ENCODE results near the gene PLXNA1. TPM values are rescaled to one million over a fixed set of nuclear protein-coding genes. Genes with fewer than 3 reads are reported as not detected.

PLXNA1 gene
- total RNA-seq, 1 experiment from 2014 or later = 12.1 TPM

DNA sequence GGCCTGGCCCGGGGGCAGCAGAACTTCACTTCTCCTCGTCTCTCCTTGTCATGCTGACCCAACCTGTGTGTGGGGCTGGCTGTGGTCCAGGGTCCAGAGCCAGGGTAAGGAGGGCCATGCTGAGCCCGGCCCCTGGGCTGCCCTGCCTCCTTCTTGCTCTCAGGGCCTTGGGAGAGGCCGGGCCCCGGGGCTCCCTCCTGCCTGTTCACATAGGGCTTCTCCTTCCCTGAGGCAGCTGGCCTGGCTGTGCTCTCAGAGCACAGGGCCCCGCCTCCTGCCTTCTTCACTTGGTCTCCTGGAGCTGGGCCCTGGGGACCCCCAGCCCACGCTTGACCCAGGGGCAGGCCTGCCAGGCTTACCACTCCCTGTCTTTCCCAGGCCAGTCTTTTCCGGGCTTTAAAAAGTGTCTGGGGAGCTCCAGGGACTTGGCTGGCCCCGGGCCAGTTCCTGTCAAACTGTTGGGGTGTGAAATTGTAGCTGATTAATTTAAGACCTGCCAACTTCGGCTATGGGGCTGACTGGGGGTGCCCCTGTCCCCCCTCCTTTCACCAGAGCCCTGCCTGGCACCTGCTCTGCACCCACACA is 11.8 kb downstream of the PLXNA1 start:
- in situ Hi-C loops (cut with HindIII; ENCODE audit: low pct_unique_long_range_greater_than_20kb, low sequenced_read_pairs) = no loop called here
- no peak for DNase-seq (ENCODE audit: low read depth)

DNA sequence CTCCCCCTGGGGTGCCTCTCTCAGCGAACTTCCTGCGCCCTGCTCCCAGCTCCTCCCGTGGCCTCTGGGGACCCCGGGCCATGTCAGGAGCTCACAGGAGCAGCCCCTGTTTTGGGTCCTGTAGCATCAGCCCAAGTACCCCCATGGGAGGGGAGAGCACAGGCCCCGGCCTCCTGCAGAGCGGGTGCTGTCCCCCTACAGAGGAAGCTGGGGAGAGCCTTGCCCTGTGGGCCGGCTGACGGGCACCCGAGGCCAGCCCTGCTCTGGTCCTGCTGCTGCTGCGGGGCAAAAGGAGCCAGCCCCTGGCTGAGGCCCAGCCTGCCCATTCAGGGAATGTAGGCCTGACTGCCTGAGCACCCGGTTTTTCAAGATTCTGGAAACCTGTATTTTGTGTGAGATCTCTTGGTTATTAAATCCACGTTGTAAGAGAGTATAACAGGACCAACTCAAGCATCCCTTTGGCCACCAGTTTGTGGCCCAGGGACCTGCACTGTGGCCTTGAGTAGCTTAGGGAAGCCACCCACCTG is 12.4 kb downstream of the PLXNA1 start:
- in situ Hi-C loops (cut with HindIII; ENCODE audit: low pct_unique_long_range_greater_than_20kb, low sequenced_read_pairs) = no loop called here
- no peak for DNase-seq (ENCODE audit: low read depth)

DNA sequence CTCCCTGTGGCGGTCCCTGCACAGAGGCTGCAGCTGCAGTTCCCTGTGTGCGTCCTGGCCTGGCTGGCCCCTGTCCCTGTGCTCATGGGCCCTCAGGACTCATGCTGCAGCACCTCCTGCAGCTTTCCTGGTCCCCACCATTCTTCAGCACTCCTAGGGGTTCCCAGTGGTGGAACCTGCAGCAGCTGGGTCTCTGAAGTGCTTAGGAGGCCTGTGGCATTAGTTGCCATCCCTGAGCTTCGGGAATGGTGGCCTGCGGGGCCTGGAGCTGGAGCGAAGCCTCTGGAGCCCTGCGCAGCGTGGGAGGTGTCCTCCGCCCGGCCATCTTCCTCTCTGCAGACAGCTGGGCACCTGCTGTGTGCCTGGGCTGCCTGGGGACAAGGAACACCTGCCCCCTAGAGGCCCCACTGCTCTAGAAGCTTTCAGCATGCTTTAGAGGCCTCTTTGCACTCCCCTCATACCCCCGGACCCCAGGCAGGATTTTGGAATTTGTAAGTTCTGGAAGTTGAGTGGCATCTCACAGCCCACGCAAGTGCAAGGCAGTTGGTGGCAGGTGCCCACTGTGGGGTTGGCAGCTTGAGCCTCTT is 13.1 kb downstream of the PLXNA1 start:
- DNase-seq (ENCODE audit: low read depth) = no peak
- in situ Hi-C loops (cut with HindIII; ENCODE audit: low pct_unique_long_range_greater_than_20kb, low sequenced_read_pairs) = no loop called here

DNA sequence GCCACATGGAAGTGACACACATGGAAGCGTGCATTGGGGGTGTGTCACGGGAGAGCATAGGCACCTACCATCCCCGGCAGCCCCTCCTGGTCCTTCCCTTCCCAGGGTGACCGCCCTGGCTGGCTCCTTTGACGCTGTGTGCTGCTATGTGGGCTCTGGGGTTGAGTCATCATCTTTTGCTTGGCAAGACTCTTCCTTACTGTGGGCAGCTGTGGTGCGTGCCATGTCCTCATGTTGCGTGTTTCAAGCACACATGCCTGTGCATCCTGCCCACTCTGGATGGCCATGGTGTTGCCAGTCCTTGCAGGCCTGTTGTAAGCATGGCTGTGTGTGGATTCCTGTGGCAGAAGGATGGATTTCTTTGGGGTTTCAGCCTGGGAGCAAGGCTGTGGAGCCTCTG is 14.0 kb downstream of the PLXNA1 start:
- in situ Hi-C loops (cut with HindIII; ENCODE audit: low pct_unique_long_range_greater_than_20kb, low sequenced_read_pairs) = no loop called here
- DNase-seq (ENCODE audit: low read depth) = no peak

DNA sequence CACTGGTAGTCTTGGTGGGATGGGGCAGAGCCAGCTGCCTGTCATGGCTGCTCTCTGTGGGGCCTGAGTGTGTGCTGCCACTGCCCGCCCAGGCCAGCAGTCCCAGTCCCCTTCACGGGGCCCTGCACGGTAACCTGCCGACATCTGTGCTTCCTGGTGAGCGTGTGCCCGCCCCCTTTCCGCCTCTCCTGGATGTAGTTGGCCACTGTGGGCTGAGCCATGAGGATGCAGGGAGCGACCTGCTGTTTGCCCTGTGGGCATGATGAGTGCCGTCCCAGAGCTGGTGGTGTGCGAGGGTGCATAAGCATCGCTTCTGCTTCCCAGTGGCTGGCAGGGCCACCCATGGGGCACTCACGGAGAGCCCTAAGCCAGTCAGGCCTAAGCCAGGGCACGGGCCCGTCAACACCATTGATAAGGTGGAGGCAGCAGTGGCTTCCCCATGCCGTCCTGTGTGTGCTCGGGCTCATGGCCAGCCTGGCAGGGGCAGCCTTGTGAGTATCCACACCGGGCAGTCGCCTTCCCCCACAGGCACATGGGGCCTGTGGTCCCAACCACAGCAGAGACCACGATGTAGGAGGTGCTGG is 14.6 kb downstream of the PLXNA1 start:
- in situ Hi-C loops (cut with HindIII; ENCODE audit: low pct_unique_long_range_greater_than_20kb, low sequenced_read_pairs) = no loop called here
- DNase-seq (ENCODE audit: low read depth) = no peak

DNA sequence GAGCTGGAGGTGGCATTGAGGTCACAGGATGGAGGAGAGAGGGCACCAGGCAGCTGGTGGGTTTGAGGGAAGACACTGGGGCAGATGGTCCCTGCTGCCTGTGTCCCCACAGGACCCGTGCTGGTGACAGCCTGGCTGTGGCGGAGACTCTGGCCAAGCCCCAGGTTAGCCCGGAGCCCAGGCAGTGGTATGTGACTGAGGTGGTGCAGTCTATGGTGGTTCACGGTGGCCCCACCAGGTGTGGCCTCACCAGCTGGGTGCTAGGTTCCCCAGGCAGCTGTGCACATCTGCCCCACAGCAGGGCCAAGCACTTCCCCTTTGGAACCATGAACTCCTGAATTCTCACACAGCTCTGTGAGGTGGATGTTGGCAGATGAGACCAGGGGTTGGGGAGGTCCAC is 15.4 kb downstream of the PLXNA1 start:
- no peak for DNase-seq (ENCODE audit: low read depth)
- in situ Hi-C loops (cut with HindIII; ENCODE audit: low pct_unique_long_range_greater_than_20kb, low sequenced_read_pairs) = no loop called here

DNA sequence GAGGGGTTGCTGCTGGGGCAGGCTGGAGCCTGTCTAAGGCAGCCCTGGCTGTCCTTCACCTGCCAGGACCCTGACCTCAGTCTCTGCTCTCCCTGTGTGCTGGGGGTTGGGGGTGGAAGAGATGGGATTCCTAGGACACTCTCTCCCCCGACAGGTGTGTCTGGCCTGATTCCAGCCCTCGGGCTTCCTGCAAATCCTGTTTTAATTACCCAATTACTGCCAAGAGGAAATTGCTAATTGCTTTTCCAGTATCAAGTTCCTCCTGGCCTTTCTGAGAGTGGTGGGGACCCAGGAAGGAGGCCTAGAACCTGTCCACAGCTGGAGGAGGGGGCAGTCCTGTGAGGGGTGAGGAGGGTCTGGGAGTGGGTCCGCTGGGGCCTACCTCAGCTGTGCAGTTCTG is 15.8 kb downstream of the PLXNA1 start:
- in situ Hi-C loops (cut with HindIII; ENCODE audit: low pct_unique_long_range_greater_than_20kb, low sequenced_read_pairs) = no loop called here
- no peak for DNase-seq (ENCODE audit: low read depth)

DNA sequence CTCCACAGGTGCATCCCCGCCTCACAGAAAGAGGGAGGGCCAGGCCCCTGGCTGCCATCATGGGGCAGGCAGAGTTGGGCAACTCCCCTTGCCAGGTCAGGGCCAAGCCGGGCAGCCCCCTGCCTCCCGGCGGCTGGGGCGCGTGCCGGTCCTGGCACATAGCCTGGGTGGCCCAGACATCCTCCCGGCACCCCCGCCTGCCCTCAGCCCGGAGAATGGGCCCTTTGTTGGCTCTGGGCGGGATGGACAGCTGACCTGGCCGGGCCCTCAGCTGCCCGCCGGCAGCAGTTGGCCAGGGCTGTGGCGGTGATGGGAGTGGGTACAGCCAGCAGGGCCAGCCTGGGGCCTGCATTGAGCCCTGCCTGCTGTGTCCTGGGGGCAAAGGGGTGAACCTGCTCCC is 16.5 kb downstream of the PLXNA1 start:
- DNase-seq (ENCODE audit: low read depth) = no peak
- in situ Hi-C loops (cut with HindIII; ENCODE audit: low pct_unique_long_range_greater_than_20kb, low sequenced_read_pairs) = no loop called here

DNA sequence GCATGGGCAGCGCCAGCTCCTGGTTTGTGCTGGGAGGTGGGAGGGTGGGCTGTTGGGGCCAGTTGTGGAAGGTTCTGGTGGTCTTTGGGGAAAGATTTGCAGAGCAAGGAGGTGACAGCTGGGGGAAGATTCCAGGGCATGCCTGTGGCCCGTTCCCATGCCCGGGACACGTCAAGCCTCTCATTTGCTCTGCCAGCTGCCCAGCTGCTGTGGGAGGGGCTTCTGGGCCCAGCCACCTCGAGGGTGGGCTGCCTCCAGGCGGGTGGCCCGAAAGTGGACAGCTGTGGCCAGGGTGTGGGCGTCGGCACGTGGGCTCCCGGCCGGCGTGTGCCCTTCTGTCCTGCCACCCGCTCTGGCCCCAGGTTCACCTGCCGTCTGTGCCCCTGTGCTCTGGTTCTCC is 17.2 kb downstream of the PLXNA1 start:
- DNase-seq (ENCODE audit: low read depth) = no peak
- in situ Hi-C loops (cut with HindIII; ENCODE audit: low pct_unique_long_range_greater_than_20kb, low sequenced_read_pairs) = no loop called here

DNA sequence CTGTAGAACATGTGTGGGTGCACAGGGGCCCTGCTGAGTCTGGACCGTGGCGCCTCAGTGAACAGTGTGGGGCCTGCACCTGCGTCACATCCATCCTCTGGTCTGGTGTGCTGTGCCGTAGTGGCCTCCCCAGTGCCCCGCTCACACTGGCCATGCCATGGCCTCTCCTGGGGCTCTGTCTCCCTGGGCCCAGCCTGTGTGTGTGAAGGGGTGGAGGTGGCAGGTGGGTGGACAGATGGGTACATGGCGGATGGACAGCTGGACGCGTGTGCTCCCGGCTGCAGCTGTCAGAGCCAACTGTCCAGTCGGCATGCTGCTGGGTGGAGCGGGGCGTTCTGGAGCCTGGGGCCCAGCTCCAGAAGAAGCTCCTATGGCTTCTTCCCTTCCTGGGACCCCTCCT is 17.8 kb downstream of the PLXNA1 start:
- in situ Hi-C loops (cut with HindIII; ENCODE audit: low pct_unique_long_range_greater_than_20kb, low sequenced_read_pairs) = no loop called here

DNA sequence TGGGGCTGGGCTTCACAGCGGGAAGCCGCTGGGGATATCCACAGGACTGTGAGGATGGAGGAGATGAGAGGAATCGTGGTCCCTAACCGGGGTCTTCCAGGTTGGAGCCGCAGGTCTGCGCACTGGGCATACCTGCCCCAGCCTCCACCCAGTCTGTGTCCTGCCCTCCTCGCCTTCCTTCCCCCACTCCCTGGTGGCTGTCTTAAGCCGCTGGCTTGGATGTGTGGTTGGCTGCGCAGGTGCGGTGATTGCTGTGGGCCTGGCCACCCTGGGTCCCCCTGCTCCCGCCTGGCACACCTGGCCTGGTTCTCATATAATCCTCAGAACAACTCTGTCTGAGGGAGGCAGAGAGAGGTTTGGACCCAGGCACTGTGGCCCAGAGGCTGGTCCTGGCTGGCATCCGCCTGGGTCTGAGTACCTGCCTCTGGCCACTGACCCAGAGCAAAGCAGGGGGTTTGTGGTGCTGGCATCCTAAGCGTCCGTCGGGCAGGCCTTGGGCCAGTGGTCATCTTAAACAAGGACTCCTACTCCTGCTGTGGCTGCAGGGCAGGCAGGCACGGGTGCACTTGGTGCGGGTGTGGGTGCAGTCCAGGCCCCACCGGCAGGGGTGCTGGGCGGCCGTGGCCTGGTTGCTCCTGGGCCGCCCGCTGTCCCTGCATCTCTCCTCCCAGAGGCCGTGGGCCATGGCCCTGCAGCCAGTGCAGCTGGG is 18.7 kb downstream of the PLXNA1 start:
- in situ Hi-C loops (cut with HindIII; ENCODE audit: low pct_unique_long_range_greater_than_20kb, low sequenced_read_pairs) = no loop called here

More for the DNA sequence above, 17.8 kb downstream of the PLXNA1 start:
- DNase-seq (ENCODE audit: low read depth) = no peak

DNA sequence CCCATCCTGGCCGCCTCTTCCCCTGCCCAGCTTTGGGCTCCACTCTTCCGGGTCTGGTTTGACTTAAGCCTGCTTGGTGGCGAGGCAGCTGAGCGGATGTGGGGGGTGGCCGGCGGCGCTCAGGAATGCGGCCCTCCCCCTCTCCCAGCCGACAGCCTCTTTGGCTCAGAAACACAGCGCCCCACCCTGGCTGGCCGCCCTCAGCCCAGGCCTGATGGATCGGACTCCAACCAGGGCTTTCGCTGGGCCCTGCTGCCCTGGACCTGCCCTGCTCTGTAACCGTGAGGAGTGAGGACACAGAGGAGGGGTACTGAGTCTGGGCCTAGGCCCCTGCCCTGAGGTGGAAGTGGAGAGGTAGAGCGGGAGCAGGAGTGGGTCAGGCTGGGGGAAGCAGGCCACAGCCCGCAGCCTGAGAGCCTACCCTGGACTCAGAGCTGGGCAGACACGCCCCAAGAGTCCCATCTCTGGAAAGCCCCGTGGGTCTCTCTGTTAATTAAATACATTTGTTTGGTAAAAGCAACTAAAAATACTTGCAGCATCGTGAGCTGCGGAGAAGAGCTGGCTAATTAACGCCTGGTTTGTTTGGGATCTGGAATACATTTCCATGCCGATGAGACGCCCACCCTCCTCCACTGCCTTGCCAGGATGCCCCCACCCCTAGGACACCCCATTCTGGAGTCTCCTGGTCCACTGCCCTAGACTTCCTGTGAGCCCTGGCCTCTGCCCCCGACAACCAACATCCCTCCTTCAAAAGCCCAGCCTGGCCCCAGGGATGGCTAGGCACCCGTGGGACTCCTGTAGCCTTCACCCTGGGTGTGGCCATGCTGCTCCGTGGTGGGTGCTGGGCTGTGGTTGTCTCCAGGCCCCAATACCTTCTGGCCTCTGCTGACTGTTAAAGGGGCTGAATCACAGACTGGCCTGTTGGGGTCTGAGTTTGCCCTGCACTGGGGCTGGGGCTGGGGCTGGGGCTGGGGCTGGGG is 19.6 kb downstream of the PLXNA1 start:
- DNase-seq (ENCODE audit: low read depth) = no peak
- in situ Hi-C loops (cut with HindIII; ENCODE audit: low pct_unique_long_range_greater_than_20kb, low sequenced_read_pairs) = no loop called here

More for the DNA sequence above, 18.7 kb downstream of the PLXNA1 start:
- no peak for DNase-seq (ENCODE audit: low read depth)

DNA sequence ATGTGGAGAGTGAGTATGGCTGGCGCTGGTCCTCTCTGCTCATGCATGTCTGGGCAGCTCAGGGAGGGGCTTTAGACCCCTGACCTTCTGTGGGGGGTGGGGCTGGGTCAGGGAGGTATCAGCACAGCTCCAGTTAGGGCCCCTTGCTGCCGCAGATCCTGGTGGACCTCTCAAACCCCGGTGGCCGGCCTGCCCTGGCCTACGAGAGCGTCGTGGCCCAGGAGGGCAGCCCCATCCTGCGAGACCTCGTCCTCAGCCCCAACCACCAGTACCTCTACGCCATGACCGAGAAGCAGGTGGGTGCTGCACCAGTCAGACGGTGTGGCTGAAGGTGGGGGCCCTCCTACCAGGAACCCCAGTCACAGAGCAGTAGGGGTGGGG is 20.2 kb downstream of the PLXNA1 start:
- DNase-seq (ENCODE audit: low read depth) = no peak
- in situ Hi-C loops (cut with HindIII; ENCODE audit: low pct_unique_long_range_greater_than_20kb, low sequenced_read_pairs) = no loop called here

DNA sequence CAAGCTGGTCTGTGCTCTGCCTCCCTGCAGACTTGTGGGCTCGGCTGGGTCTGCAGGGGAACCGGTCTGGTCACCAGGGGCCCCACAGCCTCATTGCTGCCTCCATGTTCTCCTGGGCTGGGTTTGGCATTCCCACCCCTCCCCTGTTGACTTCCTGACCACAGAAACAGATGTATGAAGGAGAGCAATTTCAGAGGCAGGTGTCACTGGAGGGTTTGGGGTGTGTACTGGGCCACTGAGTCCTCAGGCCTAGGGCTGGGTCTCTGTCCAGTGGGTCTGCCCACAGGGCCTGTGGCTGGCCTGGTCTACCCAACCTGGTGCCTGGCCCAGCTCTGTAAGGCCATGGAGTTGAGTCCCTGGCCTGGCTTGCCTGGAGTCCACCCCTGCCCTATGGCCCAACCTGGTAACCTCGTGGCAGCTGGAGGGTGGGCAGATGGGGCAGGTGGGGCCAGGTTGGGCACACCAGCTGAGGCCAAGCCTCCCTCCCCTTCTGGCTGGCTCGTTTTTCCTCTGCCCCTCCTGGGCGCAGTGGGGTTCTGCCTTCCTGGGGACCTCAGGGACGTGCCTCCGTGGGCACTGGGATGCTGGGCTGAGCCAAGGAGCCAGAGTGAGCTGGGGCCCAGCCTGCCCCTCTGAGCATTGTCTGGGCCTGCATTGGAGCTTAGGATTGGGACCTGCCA is 20.8 kb downstream of the PLXNA1 start:
- in situ Hi-C loops (cut with HindIII; ENCODE audit: low pct_unique_long_range_greater_than_20kb, low sequenced_read_pairs) = no loop called here
- no peak for DNase-seq (ENCODE audit: low read depth)

DNA sequence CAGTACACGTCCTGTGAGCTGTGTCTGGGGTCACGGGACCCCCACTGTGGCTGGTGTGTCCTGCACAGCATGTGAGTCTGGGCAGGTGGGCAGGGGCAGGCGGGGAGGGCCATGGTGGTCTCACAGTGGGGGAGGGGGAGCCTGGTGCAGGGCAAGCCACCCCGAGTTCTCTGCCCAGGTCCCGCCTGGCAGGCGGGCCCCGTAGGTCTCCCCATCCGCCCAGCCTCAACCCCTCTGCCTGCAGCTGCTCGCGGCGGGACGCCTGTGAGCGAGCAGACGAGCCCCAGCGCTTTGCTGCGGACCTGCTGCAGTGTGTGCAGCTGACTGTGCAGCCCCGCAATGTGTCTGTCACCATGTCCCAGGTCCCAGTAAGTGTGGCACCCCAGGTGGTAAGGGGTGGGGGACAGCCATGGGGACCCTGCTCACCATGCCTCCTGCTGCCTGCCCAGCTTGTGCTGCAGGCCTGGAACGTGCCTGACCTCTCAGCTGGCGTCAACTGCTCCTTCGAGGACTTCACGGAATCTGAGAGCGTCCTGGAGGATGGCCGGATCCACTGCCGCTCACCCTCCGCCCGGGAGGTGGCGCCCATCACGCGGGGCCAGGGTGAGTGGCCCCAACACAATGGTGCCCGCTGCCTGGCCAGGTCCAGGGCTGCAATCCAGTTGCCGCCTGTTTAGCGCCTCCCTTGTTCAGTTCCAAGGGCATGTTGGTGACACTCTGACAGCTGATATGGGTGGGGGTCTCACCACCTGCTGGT is 21.9 kb downstream of the PLXNA1 start:
- DNase-seq (ENCODE audit: low read depth) = no peak
- in situ Hi-C loops (cut with HindIII; ENCODE audit: low pct_unique_long_range_greater_than_20kb, low sequenced_read_pairs) = no loop called here

DNA sequence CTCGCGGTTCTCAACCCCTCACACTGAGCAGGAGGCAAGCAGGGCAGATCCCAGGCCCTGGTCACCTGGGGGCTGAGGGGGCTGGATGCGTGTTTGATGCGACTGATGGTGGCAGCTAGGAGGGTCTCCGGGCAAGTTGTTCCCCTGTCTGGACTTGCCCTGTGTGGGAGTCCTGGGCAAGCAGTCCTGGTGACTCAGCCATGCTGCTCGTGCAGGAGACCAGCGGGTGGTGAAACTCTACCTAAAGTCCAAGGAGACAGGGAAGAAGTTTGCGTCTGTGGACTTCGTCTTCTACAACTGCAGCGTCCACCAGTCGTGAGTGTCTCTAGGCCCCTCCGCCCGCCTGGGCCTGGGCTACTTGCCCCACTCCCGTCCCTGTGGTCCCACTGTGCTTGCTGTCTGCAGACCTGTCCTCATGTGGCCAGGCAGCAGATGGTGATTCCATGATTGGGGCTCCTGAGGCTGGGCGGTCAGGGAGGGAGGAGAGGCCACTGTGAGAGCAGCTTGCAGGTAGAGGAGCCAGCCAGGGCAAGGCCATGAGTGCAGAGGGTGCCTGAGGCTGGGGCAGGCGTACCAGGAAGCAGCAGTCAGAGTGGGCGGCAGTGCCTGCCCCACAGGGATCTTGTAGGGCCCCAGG is 23.1 kb downstream of the PLXNA1 start:
- in situ Hi-C loops (cut with HindIII; ENCODE audit: low pct_unique_long_range_greater_than_20kb, low sequenced_read_pairs) = no loop called here
- DNase-seq (ENCODE audit: low read depth) = no peak
